Vagina (tissue), 2 donors: Measurements from ENCODE around the gene NLRC4. TPM values are rescaled to one million over a fixed set of nuclear protein-coding genes. Genes with fewer than 3 reads are reported as not detected.
"Not testable (repeated sequence)": the region's sequence is repeated elsewhere in the genome, so short reads cannot be mapped to it uniquely, and the experiment has no call there.

Experiments
- DNase-seq, 2 donors: peaks; one replicate each; pipeline ENCODE4 v3.0.0-alpha.2; 2017; ENCODE audit errors: extremely low spot score in 2 of 2
- H3K27ac ChIP-seq: fragments of 200-600 bp; sonication (generic); one replicate; pipeline ENCODE4 v1.5.1; 2019
- H3K27me3 ChIP-seq: fragments of 200-600 bp; sonication (generic); one replicate; pipeline ENCODE4 v1.5.1; 2019
- H3K36me3 ChIP-seq, 2 donors: fragments of 200-600 bp; sonication (generic); one replicate each; pipeline ENCODE4 v1.5.1; 2017 to 2019
- H3K4me1 ChIP-seq: fragments of 200-600 bp; sonication (generic); one replicate; pipeline ENCODE4 v1.5.1; 2019
- H3K4me3 ChIP-seq, 2 donors: fragments of 200-600 bp; sonication (generic); 1 replicate in 1 of 2; 2 replicates in 1 of 2; pipeline ENCODE4 v1.5.1; 2016 to 2019
- H3K9me3 ChIP-seq: fragments of 200-600 bp; sonication (generic); one replicate; pipeline ENCODE4 v1.5.1; 2019
- CTCF ChIP-seq, 3 experiments: fragments of 450-650 bp in 2 of 3; fragments of 200-600 bp in 1 of 3; sonication (generic) in 1 of 3; IDR thresholded peaks; one replicate each; pipeline ENCODE4 v1.5.1; 2017 to 2019; ENCODE audit warnings: antibody characterized with exemption in 3 of 3, mild to moderate bottlenecking in 2 of 3, moderate library complexity in 2 of 3
- POLR2A ChIP-seq, 2 donors: fragments of 450-650 bp; IDR thresholded peaks; one replicate each; pipeline ENCODE4 v1.6.1; 2017; ENCODE audit warnings: antibody characterized with exemption in 2 of 2, mild to moderate bottlenecking in 2 of 2, moderate library complexity in 2 of 2
- POLR2AphosphoS5 ChIP-seq, 2 donors: sonication (generic); formaldehyde crosslinking; IDR thresholded peaks; one replicate each; pipeline ENCODE4 v1.9.0; 2017; ENCODE audit warnings: antibody characterized with exemption in 2 of 2, mild to moderate bottlenecking in 2 of 2, low read depth in 1 of 2; ENCODE audit not compliant: insufficient read depth in 1 of 2
- intact Hi-C: fragments of 100-400 bp; cut with DNase I; formaldehyde crosslinking; loops from one replicate; pipeline ENCODE4 v1.15.1; 2023
- total RNA-seq: library from RNA; depleted of rRNA; stranded (reverse); fragments of >200 nt; gene quantifications from one replicate; pipeline ENCODE4 v1.2.3, GENCODE V29; 2016

Gene NLRC4
- total RNA-seq, result 0.74 TPM

GRCh38 chr2:32264422-32265105 is at the start of gene NLRC4:
Gene NLRC4 (minus strand): TSS chr2:32264886. CDS start chr2:32256775, 8,111 bp downstream.
- intact Hi-C loops, result no loop called here
- Histone ChIP-seq H3K36me3 (no peaks in the 10 kb centered on the region), H3K9me3 (no peaks in the 10 kb centered on the region), H3K4me3 (no peak within 1 kb of the TSS), H3K27ac (no peak within 1 kb of the TSS), H3K4me1 (no peaks in the 10 kb centered on the region), H3K27me3 (no peaks in the 10 kb centered on the region)
- no peak for DNase-seq
- no peak for TF ChIP-seq POLR2AphosphoS5 (IDR thresholded peaks at IDR 0.05; ENCODE audit: insufficient read depth in 1 of 2, low read depth in 1 of 2)
- no peak for TF ChIP-seq CTCF (IDR thresholded peaks at IDR 0.05)
- TF ChIP-seq POLR2A (IDR thresholded peaks at IDR 0.05), result no peak

GRCh38 chr2:32310577-32310976 is 45.9 kb upstream of the NLRC4 start:
- no peak for TF ChIP-seq POLR2AphosphoS5 (IDR thresholded peaks at IDR 0.05; ENCODE audit: insufficient read depth in 1 of 2, low read depth in 1 of 2)
- no peak for TF ChIP-seq POLR2A (IDR thresholded peaks at IDR 0.05)
- no peak for TF ChIP-seq CTCF (IDR thresholded peaks at IDR 0.05)
- Histone ChIP-seq H3K36me3 (peaks cover 0 to 17% of the 10 kb centered on the region in 2 donors), H3K4me1 (no peaks in the 10 kb centered on the region)

GRCh38 chr2:32293966-32294562 is 29.4 kb upstream of the NLRC4 start:
- Histone ChIP-seq H3K36me3 (peaks cover 0 to 14% of the 10 kb centered on the region in 2 donors), H3K4me1 (peaks cover 13% of the 10 kb centered on the region)
- H3K4me3 ChIP-seq, intact Hi-C loops, H3K27me3 ChIP-seq, H3K27ac ChIP-seq, H3K9me3 ChIP-seq, DNase-seq: not testable (repeated sequence)

More at GRCh38 chr2:32310577-32310976, 45.9 kb upstream of the NLRC4 start:
- H3K4me3 ChIP-seq, result no peak overlapping the region
- H3K9me3 ChIP-seq, result no peaks in the 10 kb centered on the region
- no peaks in the 10 kb centered on the region for H3K27me3 ChIP-seq
- intact Hi-C loops, result no loop called here
- H3K27ac ChIP-seq, result no peak overlapping the region
- DNase-seq, result no peak

GRCh38 chr2:32293493-32293892 is 28.8 kb upstream of the NLRC4 start:
- H3K27me3 ChIP-seq, H3K4me3 ChIP-seq, H3K27ac ChIP-seq, DNase-seq, intact Hi-C loops, H3K9me3 ChIP-seq: not testable (repeated sequence)
- Histone ChIP-seq H3K36me3 (peaks cover 0 to 14% of the 10 kb centered on the region in 2 donors), H3K4me1 (peaks cover 18% of the 10 kb centered on the region)

GRCh38 chr2:32291746-32292145 is 27.1 kb upstream of the NLRC4 start:
- Histone ChIP-seq H3K9me3 (no peaks in the 10 kb centered on the region), H3K4me1 (peaks cover 32% of the 10 kb centered on the region), H3K36me3 (peaks cover 0 to 14% of the 10 kb centered on the region in 2 donors), H3K27me3 (no peaks in the 10 kb centered on the region), H3K27ac (no peak overlapping the region), H3K4me3 (no peak overlapping the region)
- intact Hi-C loops, result no loop called here
- DNase-seq, result no peak
- no peak for TF ChIP-seq POLR2A (IDR thresholded peaks at IDR 0.05)
- no peak for TF ChIP-seq CTCF (IDR thresholded peaks at IDR 0.05)
- no peak for TF ChIP-seq POLR2AphosphoS5 (IDR thresholded peaks at IDR 0.05; ENCODE audit: insufficient read depth in 1 of 2, low read depth in 1 of 2)

- peaks cover 36% of the 10 kb centered on the region for H3K4me1 ChIP-seq
- no peaks in the 10 kb centered on the region for H3K9me3 ChIP-seq
- H3K4me3 ChIP-seq, result no peak overlapping the region
- H3K27me3 ChIP-seq, result no peaks in the 10 kb centered on the region
- intact Hi-C loops, result no loop called here
- no peak overlapping the region for H3K27ac ChIP-seq
- TF ChIP-seq POLR2AphosphoS5 (IDR thresholded peaks at IDR 0.05; ENCODE audit: insufficient read depth in 1 of 2, low read depth in 1 of 2) (no peak), POLR2A (IDR thresholded peaks at IDR 0.05) (no peak), CTCF (IDR thresholded peaks at IDR 0.05) (no peak)
- peaks cover 0 to 7% of the 10 kb centered on the region in 2 donors for H3K36me3 ChIP-seq
- DNase-seq, result no peak
Observed at GRCh38 chr2:32290000-32290339, 25.3 kb upstream of the NLRC4 start.
